Right hindlimb (tissue), 1 donor: ENCODE measurements around the gene CATSPER3.
"Not testable (repeated sequence)": the region's sequence is repeated elsewhere in the genome, so short reads cannot be mapped to it uniquely, and the experiment has no call there.

Source experiments
- DNase-seq: peaks from one replicate; pipeline ENCODE4 v3.0.0-alpha.2; 2018

The CATSPER3 gene

DNA sequence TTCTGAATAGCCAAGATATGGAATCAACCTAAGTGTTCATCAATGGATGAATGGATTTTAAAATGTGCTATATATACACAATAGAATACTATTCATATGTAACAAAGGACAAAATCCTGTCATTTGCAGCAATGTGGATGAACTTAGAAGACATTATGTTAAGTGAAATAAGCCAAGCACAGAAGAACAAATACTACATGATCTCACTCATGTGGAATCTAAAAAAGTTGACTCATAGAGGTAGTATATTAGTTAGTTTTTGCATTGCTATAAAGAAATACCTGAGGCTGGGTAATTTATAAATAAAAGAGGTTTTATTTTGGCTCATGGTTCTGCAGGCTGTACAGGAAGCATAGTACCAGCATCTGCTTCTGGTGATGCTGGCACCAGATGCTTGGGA, 8.1 kb downstream of the CATSPER3 start:
- DNase-seq, result no peak

GRCh38 chr5:134976841-134977240, 9.1 kb downstream of the CATSPER3 start:
- DNase-seq, result no peak

- no peak for DNase-seq
These were observed 11.7 kb downstream of the CATSPER3 start for GRCh38 chr5:134979416-134979815.

DNA sequence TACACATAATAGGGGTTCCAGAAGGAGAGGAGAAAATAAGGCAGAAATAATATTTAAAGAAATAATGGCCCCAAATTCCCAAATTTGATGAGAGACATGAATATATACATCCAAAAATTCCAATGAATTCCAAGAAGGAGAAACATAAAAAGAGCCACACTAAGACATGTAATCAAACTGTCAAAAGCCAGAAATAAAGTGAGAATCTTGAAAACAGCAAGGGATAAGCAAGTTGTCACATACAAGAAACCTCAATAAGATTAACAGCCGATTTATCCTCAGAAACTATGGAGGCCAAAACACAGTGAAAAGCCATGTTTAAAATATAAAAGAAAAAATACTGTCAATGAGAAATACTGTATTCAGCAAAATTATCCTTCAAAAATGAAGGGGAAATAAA, 14.5 kb downstream of the CATSPER3 start:
- DNase-seq, result no peak

DNA sequence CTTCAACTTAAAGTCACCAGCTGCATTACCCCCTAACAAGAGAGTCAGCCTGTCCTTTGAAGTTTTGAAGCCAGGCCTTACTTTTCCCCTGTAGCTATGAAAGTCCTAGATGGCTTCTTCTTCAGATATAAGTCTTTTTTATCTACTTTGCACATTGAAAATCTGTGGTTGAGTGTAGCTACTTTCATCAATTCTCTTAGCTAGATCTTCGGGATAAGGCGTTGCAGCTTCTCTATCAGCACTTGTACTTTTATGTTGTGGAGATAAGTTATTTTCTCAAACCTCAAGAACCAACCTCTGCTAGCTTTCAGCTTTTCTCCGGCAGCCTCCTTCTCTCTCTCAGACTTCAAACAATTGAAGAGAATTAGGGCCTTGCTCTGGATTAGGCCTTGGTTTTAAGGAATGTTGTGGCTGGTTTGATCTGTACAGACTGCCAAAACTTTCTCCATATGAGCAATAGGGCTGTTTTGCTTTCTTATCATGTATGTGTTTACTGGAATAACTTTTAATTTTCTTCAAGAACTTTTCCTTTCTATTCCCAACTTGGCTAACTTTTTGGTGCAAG, 21.6 kb downstream of the CATSPER3 start:
- no peak for DNase-seq

- not testable (repeated sequence) for DNase-seq
These were observed 22.5 kb downstream of the CATSPER3 start for GRCh38 chr5:134990183-134990582.

GRCh38 chr5:134992148-134992547, 24.4 kb downstream of the CATSPER3 start:
- no peak for DNase-seq

GRCh38 chr5:134993161-134993560, 25.5 kb downstream of the CATSPER3 start:
- DNase-seq, result no peak

DNA sequence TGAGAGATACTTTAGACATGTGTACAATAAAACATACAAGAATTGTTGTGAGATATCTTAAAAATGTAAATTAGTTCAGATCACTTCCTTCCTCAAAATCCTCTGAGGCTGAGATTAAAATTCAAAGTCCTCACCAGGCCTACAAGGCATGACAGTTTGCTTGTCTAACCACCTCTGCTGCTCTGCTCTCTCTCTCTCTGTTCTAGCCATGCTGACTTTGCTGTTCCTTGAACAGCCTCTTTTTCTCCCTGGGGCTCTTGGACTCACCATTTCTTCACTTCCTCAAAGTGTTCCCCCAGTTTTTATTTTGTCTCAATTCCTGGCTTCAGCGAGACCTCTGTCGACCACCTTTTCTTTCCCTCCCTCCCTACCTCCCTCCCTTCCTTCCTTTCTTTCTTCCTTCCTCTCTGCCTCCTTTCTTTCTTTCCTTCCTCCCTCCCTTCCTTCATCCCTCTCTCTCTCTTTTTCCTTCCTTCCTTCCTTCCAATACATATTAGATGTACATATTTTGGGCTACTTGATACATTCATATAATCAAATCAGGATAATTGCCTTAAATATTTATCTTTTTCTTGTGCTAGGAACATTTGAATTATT, 27.0 kb downstream of the CATSPER3 start:
- DNase-seq, result no peak

DNA sequence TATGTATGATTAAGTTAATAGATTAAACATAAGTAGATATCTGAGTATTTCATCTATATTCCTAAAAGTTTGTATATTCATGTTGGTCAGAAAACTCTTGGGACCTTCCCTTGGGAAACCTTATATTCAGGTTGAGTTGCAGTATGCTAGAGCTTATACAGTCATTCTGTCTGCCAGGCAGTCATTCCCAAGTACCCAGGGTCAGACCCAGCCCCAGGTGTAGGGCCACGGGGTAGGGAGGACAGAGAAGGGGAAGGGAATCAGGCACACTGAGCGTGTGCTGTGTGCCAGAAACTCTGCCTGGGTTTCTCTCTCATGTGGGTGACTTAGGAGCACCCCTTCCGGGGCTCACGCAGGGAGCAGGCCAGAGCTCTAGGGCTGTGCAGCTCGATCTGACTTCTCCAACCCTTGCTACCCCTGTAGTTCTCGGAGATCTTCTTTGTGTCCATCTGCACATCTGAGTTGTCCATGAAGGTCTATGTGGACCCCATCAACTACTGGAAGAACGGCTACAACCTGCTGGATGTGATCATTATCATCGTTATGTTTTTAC, 28.2 kb downstream of the CATSPER3 start:
- no peak for DNase-seq

- no peak for DNase-seq
These were observed 29.3 kb downstream of the CATSPER3 start for GRCh38 chr5:134997015-134997414.

DNA sequence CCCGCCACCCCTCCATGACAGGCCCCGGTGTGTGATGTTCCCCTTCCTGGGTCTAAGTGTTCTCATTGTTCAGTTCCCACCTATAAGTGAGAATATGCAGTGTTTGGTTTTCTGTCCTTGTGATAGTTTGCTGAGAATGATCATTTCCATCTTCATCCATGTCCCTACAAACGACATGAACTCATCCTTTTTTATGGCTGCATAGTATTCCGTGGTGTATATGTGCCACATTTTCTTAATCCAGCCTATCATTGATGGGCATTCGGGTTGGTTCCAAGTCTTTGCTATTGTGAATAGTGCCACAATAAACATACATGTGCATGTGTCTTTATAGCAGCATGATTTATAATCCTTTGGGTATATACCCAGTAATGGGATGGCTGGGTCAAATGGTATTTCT, 30.4 kb downstream of the CATSPER3 start:
- DNase-seq, result not testable (repeated sequence)

GRCh38 chr5:135004376-135004775, 36.7 kb downstream of the CATSPER3 start:
- no peak for DNase-seq

- no peak for DNase-seq
These were observed 37.4 kb downstream of the CATSPER3 start for GRCh38 chr5:135005076-135005475.

DNA sequence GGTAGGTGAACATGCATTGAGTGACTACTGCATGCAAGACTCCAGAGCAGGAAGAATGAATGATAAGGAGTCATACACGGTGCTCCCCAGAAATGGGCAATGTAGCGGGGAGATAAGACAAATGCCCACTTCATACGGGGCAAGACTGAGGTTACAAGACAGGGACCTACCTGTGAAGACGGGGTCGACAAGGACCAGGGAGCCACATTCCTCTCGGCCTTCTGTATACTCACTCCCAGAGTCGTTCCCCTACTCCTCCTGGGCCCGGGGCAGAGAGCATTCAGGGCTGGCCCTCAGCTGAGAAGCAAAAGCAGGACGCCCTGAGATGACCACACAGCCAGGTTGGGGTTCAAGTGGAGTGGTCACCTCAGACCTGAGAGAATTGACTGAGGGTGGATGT, 39.6 kb downstream of the CATSPER3 start:
- no peak for DNase-seq

- no peak for DNase-seq
These were observed 40.1 kb downstream of the CATSPER3 start for GRCh38 chr5:135007749-135008363.

- no peak for DNase-seq
These were observed 40.8 kb downstream of the CATSPER3 start for GRCh38 chr5:135008556-135008955.

GRCh38 chr5:135008981-135009735, 41.5 kb downstream of the CATSPER3 start:
- no peak for DNase-seq

DNA sequence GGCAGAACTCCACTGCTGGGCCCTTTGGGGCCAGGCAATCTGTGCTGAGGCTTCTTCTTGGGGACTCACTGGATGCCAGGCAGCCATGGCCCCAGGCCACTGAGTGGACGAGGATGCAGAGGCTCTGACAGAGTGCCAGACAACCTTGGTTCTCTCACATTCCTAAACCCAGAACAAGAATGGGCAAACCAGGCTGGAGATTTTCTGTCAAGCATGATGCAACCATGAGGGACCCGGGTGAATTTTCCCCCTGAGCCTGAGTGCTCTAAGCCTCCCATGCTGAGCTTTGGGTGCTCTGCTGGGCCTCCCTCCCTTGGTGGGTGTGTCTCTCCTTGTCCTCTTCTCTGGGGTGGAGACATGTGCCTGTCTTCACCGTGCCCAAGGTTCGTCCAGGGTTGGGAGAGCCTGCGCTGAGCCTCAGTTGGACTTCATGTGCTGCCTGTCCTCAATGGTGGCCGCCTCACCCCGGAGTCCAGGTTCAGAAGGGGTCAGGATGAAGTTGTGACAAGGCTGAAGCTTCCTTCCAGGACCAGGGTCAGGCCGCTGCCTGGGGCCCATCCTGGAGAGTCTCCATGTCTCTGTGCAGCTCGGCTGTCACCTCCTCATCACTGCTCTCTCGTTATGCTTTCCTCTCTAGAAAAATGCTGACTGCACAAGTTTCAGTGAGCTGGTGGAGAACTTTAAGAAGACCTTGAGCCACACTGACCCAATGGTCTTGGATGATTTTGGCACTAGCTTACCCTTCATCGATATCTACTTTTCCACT, 42.2 kb downstream of the CATSPER3 start:
- DNase-seq, result no peak

DNA sequence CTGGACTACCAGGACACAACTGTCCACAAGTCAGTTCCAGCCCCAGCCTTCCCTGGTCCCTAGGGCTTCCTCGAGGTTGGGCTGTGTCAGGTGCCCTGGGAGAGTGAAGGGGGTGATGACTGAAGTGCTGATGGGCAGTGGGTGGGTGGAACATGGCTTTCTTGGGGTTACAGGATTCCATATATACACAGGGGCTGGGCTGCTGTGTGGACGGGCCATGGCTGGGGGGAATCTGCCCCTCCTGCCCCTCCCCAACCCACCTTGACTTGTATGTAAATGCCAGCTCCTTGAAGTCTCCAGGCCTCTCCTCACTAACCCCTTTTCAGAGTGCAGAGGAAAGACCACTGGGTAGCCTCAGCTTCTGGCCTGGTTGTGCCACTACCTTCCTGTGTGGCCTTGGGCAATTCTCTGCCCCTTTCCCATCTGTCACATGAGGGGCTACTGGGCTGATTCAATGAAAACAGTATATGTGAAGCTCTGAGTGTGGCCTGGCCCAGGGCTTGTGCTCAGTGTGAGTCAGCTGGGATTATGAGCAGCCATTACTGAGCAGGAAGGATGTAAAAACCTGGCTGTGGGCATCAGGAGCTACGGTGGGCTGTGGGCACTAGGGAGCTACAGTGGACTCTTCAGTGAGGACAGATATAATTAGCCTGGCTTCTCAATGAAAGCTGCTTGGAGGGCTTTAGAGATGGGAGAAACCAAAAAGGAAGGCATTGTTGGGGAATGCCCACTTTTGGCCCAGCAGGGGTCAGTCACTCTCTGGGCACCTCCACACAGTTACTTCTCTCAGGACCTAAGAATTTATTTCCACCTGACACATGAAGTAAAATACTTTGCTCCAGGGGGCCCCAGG, 43.0 kb downstream of the CATSPER3 start:
- DNase-seq, result no peak

- DNase-seq, result no peak
These were observed 43.8 kb downstream of the CATSPER3 start for GRCh38 chr5:135011355-135012032.
